WTC11 (cell line): Measurements from ENCODE around the gene SHF. TPM values are rescaled to one million over a fixed set of nuclear protein-coding genes. Genes with fewer than 3 reads are reported as not detected.

Experiments used
- ATAC-seq: fragments of 200-7000 bp; cut with Tn5 transposase; 2 replicates; pipeline ENCODE4 v1.10.0; 2021; ENCODE audit warnings: mild to moderate bottlenecking, moderate library complexity
- CTCF ChIA-PET: fragments of 300-600 bp; sonication (Branson Sonifier 250); formaldehyde crosslinking; loops from one replicate; lab custom pipeline; 2021; ENCODE audit warnings: antibody characterized with exemption; lab: Charles Lee
- POLR2A ChIA-PET: fragments of 350-600 bp; sonication (Branson Sonifier 250); formaldehyde crosslinking; loops from one replicate; lab custom pipeline; 2021; ENCODE audit warnings: antibody characterized with exemption; lab: Charles Lee
- DNase-seq: peaks from one replicate; pipeline ENCODE4 v3.0.0; 2021; ENCODE audit warnings: low spot score
- H3K27ac Mint-ChIP-seq: 2 replicates; pipeline ENCODE4 v1.8.0; 2021; ENCODE audit warnings: mixed read lengths
- H3K27me3 Mint-ChIP-seq: 2 replicates; pipeline ENCODE4 v1.8.0; 2021; ENCODE audit warnings: low read depth, mild to moderate bottlenecking, moderate library complexity, mixed read lengths
- H3K36me3 Mint-ChIP-seq: 2 replicates; pipeline ENCODE4 v1.8.0; 2021; ENCODE audit warnings: mixed read lengths
- H3K4me1 Mint-ChIP-seq: 2 replicates; pipeline ENCODE4 v1.8.0; 2022; ENCODE audit warnings: mixed read lengths
- H3K4me3 Mint-ChIP-seq: 2 replicates; pipeline ENCODE4 v1.8.0; 2021; ENCODE audit warnings: mild to moderate bottlenecking, moderate library complexity, mixed read lengths
- H3K9me3 Mint-ChIP-seq: 2 replicates; pipeline ENCODE4 v1.8.0; 2021; ENCODE audit warnings: mixed read lengths
- ATF2 ChIP-seq: sonication (generic); formaldehyde crosslinking; IDR thresholded peaks from 2 replicates; pipeline ENCODE4 v1.8.1; 2022; ENCODE audit warnings: low read depth, missing genetic modification reagents, borderline replicate concordance
- CBFB ChIP-seq: sonication (generic); formaldehyde crosslinking; IDR thresholded peaks from 2 replicates; pipeline ENCODE4 v1.8.1; 2022; ENCODE audit warnings: mild to moderate bottlenecking, low read depth, missing genetic modification reagents
- CDX4 ChIP-seq: fragments of 250-450 bp; sonication (Bioruptor Pico); IDR thresholded peaks from 2 replicates; pipeline ENCODE4 v1.9.0; 2021; ENCODE audit warnings: moderate library complexity, mild to moderate bottlenecking, inconsistent platforms, borderline replicate concordance
- CREB1 ChIP-seq: sonication (generic); formaldehyde crosslinking; IDR thresholded peaks from 2 replicates; pipeline ENCODE4 v1.8.0; 2023; ENCODE audit warnings: mild to moderate bottlenecking, missing genetic modification reagents
- CREM ChIP-seq: sonication (generic); formaldehyde crosslinking; IDR thresholded peaks from 2 replicates; pipeline ENCODE4 v1.8.1; 2022; ENCODE audit warnings: mild to moderate bottlenecking, missing genetic modification reagents, moderate library complexity
- GTF2I ChIP-seq: fragments of 250-450 bp; sonication (Bioruptor Pico); conservative IDR thresholded peaks from 2 replicates; pipeline ENCODE4 v1.4.0; 2021; ENCODE audit warnings: mild to moderate bottlenecking
- IRF1 ChIP-seq: sonication (generic); formaldehyde crosslinking; IDR thresholded peaks from 2 replicates; pipeline ENCODE4 v1.8.0; 2023; ENCODE audit warnings: missing genetic modification reagents
- IRF2 ChIP-seq: sonication (generic); formaldehyde crosslinking; IDR thresholded peaks from 2 replicates; pipeline ENCODE4 v1.8.0; 2022; ENCODE audit warnings: low read depth, missing genetic modification reagents, borderline replicate concordance
- JAZF1 ChIP-seq: fragments of 250-450 bp; sonication (Bioruptor Pico); IDR thresholded peaks from 2 replicates; pipeline ENCODE4 v1.9.0; 2021; ENCODE audit warnings: moderate library complexity, mild to moderate bottlenecking, inconsistent platforms
- MLX ChIP-seq: sonication (generic); formaldehyde crosslinking; IDR thresholded peaks from 2 replicates; pipeline ENCODE4 v1.8.1; 2023; ENCODE audit warnings: mild to moderate bottlenecking, missing genetic modification reagents, moderate library complexity
- MYBL2 ChIP-seq: sonication (generic); formaldehyde crosslinking; IDR thresholded peaks from 2 replicates; pipeline ENCODE4 v1.8.1; 2023; ENCODE audit warnings: mild to moderate bottlenecking, moderate library complexity, missing genetic modification reagents
- NFATC4 ChIP-seq: fragments of 250-450 bp; sonication (Bioruptor Pico); IDR thresholded peaks from 2 replicates; pipeline ENCODE4 v1.9.0; 2021; ENCODE audit warnings: mild to moderate bottlenecking
- NFE2L1 ChIP-seq: sonication (generic); formaldehyde crosslinking; IDR thresholded peaks from 2 replicates; pipeline ENCODE4 v1.8.1; 2023; ENCODE audit warnings: missing genetic modification reagents
- SMAD4 ChIP-seq: sonication (generic); formaldehyde crosslinking; IDR thresholded peaks from 2 replicates; pipeline ENCODE4 v1.8.0; 2022; ENCODE audit warnings: mild to moderate bottlenecking, missing genetic modification reagents
- TCF7 ChIP-seq: sonication (generic); formaldehyde crosslinking; IDR thresholded peaks from 2 replicates; pipeline ENCODE4 v1.8.0; 2022; ENCODE audit warnings: mild to moderate bottlenecking, low read depth, missing genetic modification reagents, moderate library complexity
- USF1 ChIP-seq: sonication (generic); formaldehyde crosslinking; IDR thresholded peaks from 2 replicates; pipeline ENCODE4 v1.8.0; 2022; ENCODE audit warnings: mild to moderate bottlenecking, missing genetic modification reagents
- ZMAT4 ChIP-seq: fragments of 250-450 bp; sonication (Bioruptor Pico); IDR thresholded peaks from 2 replicates; pipeline ENCODE4 v1.9.0; 2021; ENCODE audit warnings: mild to moderate bottlenecking
- total RNA-seq: library from RNA; stranded (reverse); gene quantifications from 3 replicates; pipeline ENCODE4 v1.2.3, GENCODE V29; 2021

SHF gene
- total RNA-seq, 1 experiment from 2014 or later: 30.6 TPM

GRCh38 chr15:45144775-45145174 lies 43.0 kb downstream of the SHF start:
- DNase-seq: no peak
- Mint-ChIP-seq H3K27me3 (peaks cover 11% of the 10 kb centered on the region), H3K27ac (no peak overlapping the region), H3K36me3 (no peaks in the 10 kb centered on the region), H3K9me3 (no peaks in the 10 kb centered on the region), H3K4me3 (no peak overlapping the region)
- POLR2A ChIA-PET: no interaction called here
- TF ChIP-seq JAZF1 (CRISPR knock-in tag) (no peak), USF1 (CRISPR knock-in tag) (no peak), IRF2 (CRISPR knock-in tag) (no peak), ZMAT4 (no peak), MYBL2 (CRISPR knock-in tag) (no peak), CBFB (CRISPR knock-in tag) (no peak), SMAD4 (CRISPR knock-in tag) (no peak), CREB1 (CRISPR knock-in tag) (no peak), NFE2L1 (no peak), IRF1 (CRISPR knock-in tag) (no peak), NFATC4 (no peak), GTF2I (no peak)
- TF ChIP-seq, all 79 proteins: peak for 0
- no peak for ATAC-seq
- CTCF ChIA-PET: interaction anchor here (1.4 to 3.1 kb wide), 2 partner anchors 19 to 27 kb away, joined by 6 to 11 read pairs; no protein-coding TSS in a partner anchor
- peaks cover 3% of the 10 kb centered on the region; the same call in 1 of the 2 replicates for H3K4me1 Mint-ChIP-seq

- DNase-seq (no peak), ATAC-seq (no peak; the same call in 1 of the 2 replicates)
- no peaks in the 10 kb centered on the region for H3K9me3 Mint-ChIP-seq
- no peaks in the 10 kb centered on the region for H3K36me3 Mint-ChIP-seq
- ChIA-PET POLR2A (no interaction called here), CTCF (interaction anchor here (2.0 to 2.6 kb wide), 3 partner anchors 17 to 26 kb away, joined by 6 to 9 read pairs (median 7); no protein-coding TSS in a partner anchor)
- peaks cover 2% of the 10 kb centered on the region; the same call in 1 of the 2 replicates for H3K4me1 Mint-ChIP-seq
- TF ChIP-seq MLX (CRISPR knock-in tag): no peak
- TF ChIP-seq CDX4 (CRISPR knock-in tag): no peak
- no peak for TF ChIP-seq TCF7 (CRISPR knock-in tag)
- no peak for TF ChIP-seq CREM (CRISPR knock-in tag)
- no peak for TF ChIP-seq ATF2
- peaks cover 15% of the 10 kb centered on the region for H3K27me3 Mint-ChIP-seq
- no peak overlapping the region for H3K4me3 Mint-ChIP-seq
- H3K27ac Mint-ChIP-seq: no peak overlapping the region
Observed at GRCh38 chr15:45143946-45144345, 43.8 kb downstream of the SHF start.

GRCh38 chr15:45143056-45143455 lies 44.7 kb downstream of the SHF start:
- no peaks in the 10 kb centered on the region for H3K4me1 Mint-ChIP-seq
- POLR2A ChIA-PET: no interaction called here

More at GRCh38 chr15:45143056-45143455, 44.7 kb downstream of the SHF start:
- ATAC-seq (no peak), DNase-seq (no peak)
- CTCF ChIA-PET: interaction anchor here (0.9 to 2.6 kb wide), 5 partner anchors 16 to 25 kb away, joined by 3 to 9 read pairs (median 6); no protein-coding TSS in a partner anchor
- Mint-ChIP-seq H3K27me3 (peaks cover 22% of the 10 kb centered on the region), H3K27ac (no peak overlapping the region), H3K9me3 (no peaks in the 10 kb centered on the region), H3K36me3 (no peaks in the 10 kb centered on the region), H3K4me3 (no peak overlapping the region)
- no peak for TF ChIP-seq USF1 (CRISPR knock-in tag)
- TF ChIP-seq JAZF1 (CRISPR knock-in tag): no peak
- TF ChIP-seq ZMAT4: no peak
